ENCODE data around the gene SLC2A11. TPM values are rescaled to one million over a fixed set of nuclear protein-coding genes. Genes with fewer than 3 reads are reported as not detected.

SLC2A11 gene
- total RNA-seq, 1 experiment from 2014 or later = 9.4 TPM

DNA sequence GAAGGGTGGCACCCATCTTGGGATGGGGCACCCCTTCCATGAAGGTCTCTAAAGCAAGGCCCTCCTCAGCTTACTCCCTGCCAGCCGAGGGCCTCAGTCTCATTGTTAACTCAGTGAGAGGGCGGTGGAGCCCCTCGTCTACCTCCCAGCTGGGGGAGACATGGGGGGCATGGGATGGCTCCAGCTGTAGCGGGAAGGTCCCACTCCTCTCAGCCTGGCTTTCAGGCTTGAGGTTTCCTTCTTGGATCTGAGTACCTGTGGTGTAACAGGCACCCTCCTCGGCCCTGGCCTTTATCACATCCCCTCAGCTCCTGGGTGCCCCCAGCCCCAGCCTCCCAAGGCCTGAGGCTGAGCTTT is 38.5 kb downstream of the SLC2A11 start:
- TF ChIP-seq EZH2 (IDR thresholded peaks at IDR 0.05; ENCODE audit: low read length, unreplicated experiment) = no peak
- TF ChIP-seq, protein P1, sequence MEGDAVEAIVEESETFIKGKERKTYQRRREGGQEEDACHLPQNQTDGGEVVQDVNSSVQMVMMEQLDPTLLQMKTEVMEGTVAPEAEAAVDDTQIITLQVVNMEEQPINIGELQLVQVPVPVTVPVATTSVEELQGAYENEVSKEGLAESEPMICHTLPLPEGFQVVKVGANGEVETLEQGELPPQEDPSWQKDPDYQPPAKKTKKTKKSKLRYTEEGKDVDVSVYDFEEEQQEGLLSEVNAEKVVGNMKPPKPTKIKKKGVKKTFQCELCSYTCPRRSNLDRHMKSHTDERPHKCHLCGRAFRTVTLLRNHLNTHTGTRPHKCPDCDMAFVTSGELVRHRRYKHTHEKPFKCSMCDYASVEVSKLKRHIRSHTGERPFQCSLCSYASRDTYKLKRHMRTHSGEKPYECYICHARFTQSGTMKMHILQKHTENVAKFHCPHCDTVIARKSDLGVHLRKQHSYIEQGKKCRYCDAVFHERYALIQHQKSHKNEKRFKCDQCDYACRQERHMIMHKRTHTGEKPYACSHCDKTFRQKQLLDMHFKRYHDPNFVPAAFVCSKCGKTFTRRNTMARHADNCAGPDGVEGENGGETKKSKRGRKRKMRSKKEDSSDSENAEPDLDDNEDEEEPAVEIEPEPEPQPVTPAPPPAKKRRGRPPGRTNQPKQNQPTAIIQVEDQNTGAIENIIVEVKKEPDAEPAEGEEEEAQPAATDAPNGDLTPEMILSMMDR (conservative IDR thresholded peaks at IDR 0.05; ENCODE audit: low read depth, low read length) = no peak
- no peak for TF ChIP-seq EZH2phosphoT487 (IDR thresholded peaks at IDR 0.05; ENCODE audit: borderline replicate concordance, low read length)
- H3K79me2 ChIP-seq (ENCODE audit: low read length) = peaks cover 31% of the 10 kb centered on the region
- H3K4me2 ChIP-seq (ENCODE audit: low read length) = peak overlapping the region; percentile 95
- peaks cover 18% of the 10 kb centered on the region; the same call in 1 of the 2 replicates for H4K20me1 ChIP-seq (ENCODE audit: low read length)
- ChIA-PET CTCF (no interaction called here), POLR2A (ENCODE audit: unreplicated experiment) (no interaction called here)
- H3K9me2 ChIP-seq (replicated peaks; ENCODE audit: low read length) = no peaks in the 10 kb centered on the region
- H3K27me3 ChIP-seq (ENCODE audit: low read length) = no peaks in the 10 kb centered on the region
- H3K4me3 ChIP-seq (ENCODE audit: low read length) = peak overlapping the region; percentile 90
- H3K9ac ChIP-seq (ENCODE audit: low read length) = no peak overlapping the region; the same call in 1 of the 2 replicates
- no TSS peak for BruUV-seq (replicated peaks)
- intact Hi-C loops (cut with micrococcal nuclease) = no loop called here
- no peaks in the 10 kb centered on the region for H3K9me3 ChIP-seq (ENCODE audit: low read length)
- H3F3A ChIP-seq (ENCODE audit: low read length, unreplicated experiment) = no peaks in the 10 kb centered on the region
- peaks cover 17% of the 10 kb centered on the region for H3K4me1 ChIP-seq (ENCODE audit: insufficient read depth, low read length)
- no peak overlapping the region for H2AFZ ChIP-seq (ENCODE audit: low read length)
- peaks cover 20% of the 10 kb centered on the region for H3K36me3 ChIP-seq (ENCODE audit: low read depth, low read length)
- DNase-seq = no peak
- ATAC-seq = no peak
- no peak overlapping the region for H3K27ac ChIP-seq (ENCODE audit: low read length)

DNA sequence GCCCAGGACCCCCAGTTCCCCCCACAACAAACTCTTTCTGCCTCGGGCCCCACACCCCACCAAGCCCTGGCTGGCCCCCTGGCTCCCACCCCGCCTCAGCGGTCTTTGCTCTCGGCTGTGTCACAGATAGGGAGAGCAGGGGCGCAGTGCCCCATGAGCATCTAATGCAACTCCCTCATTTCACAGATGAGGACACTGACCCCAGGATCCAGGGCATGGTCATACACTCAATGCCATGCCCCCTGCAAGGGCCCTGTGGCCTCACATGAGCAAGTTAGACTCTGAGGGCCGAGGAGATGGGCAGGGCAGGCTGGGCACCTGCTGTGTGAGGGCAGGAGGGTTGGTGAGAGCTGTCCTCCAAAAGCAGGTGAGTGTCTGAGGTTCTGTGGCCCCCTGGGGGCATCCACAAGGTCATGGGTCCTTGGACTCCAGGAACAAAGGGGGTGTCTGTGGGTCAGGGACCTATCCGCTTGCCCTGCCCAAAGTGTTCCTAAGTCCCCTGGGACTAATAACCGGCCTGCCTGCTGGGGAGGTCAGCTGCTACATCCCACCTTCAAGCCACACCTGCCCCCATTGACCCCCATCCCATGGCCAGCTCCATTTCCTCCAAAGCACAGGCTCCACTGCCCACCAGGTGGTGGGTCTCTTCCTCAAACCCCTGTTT is 39.0 kb downstream of the SLC2A11 start:
- H3K9me2 ChIP-seq (replicated peaks; ENCODE audit: low read length) = no peaks in the 10 kb centered on the region
- H3K4me1 ChIP-seq (ENCODE audit: insufficient read depth, low read length) = peaks cover 17% of the 10 kb centered on the region
- intact Hi-C loops (cut with micrococcal nuclease) = no loop called here
- ATAC-seq (no peak), DNase-seq (no peak)
- no peak overlapping the region; the same call in 1 of the 2 replicates for H3K4me3 ChIP-seq (ENCODE audit: low read length)
- no peak overlapping the region for H3K27ac ChIP-seq (ENCODE audit: low read length)
- ChIA-PET POLR2A (ENCODE audit: unreplicated experiment) (interaction anchor here (0.5 kb wide), 1 partner anchor 303 kb away, joined by 3 read pairs; no protein-coding TSS in a partner anchor), CTCF (no interaction called here)
- H3F3A ChIP-seq (ENCODE audit: low read length, unreplicated experiment) = no peaks in the 10 kb centered on the region
- TF ChIP-seq EZH2phosphoT487 (IDR thresholded peaks at IDR 0.05; ENCODE audit: borderline replicate concordance, low read length) = no peak
- TF ChIP-seq, protein P1 (conservative IDR thresholded peaks at IDR 0.05; ENCODE audit: low read depth, low read length) = no peak
- TF ChIP-seq EZH2 (IDR thresholded peaks at IDR 0.05; ENCODE audit: low read length, unreplicated experiment) = no peak
- BruUV-seq (replicated peaks) = no TSS peak
- H2AFZ ChIP-seq (ENCODE audit: low read length) = no peak overlapping the region
- H3K9ac ChIP-seq (ENCODE audit: low read length) = no peak overlapping the region
- H3K9me3 ChIP-seq (ENCODE audit: low read length) = no peaks in the 10 kb centered on the region
- no peaks in the 10 kb centered on the region for H3K27me3 ChIP-seq (ENCODE audit: low read length)
- H4K20me1 ChIP-seq (ENCODE audit: low read length) = peaks cover 18% of the 10 kb centered on the region; the same call in 1 of the 2 replicates
- peaks cover 31% of the 10 kb centered on the region for H3K79me2 ChIP-seq (ENCODE audit: low read length)
- H3K4me2 ChIP-seq (ENCODE audit: low read length) = peak overlapping the region; percentile 95; the same call in 1 of the 2 replicates
- peaks cover 20% of the 10 kb centered on the region for H3K36me3 ChIP-seq (ENCODE audit: low read depth, low read length)

DNA sequence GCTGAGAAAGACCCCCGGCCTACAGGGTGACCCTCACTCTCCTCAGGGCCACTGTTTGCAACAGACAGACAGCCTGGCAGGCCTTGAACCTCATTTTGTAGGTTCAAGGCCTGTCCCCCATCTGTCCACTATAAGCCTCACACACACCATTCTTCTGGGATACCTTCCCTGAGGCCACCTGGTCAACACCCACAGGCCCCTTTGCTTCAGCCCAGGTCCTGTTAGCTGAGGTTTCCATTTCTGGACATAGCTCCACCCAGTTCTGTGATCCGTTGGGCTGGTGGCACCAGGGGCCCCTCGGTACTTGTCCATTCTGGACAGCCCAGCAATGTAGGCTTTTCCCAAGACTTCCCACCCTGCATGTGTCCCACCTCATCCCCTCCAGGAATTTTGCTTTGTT is 39.6 kb downstream of the SLC2A11 start:
- CTCF ChIA-PET = no interaction called here
- peaks cover 18% of the 10 kb centered on the region; the same call in 1 of the 2 replicates for H4K20me1 ChIP-seq (ENCODE audit: low read length)
- H3K4me1 ChIP-seq (ENCODE audit: insufficient read depth, low read length) = peaks cover 17% of the 10 kb centered on the region
- TF ChIP-seq, protein P1 (conservative IDR thresholded peaks at IDR 0.05; ENCODE audit: low read depth, low read length) = no peak
- no peak for TF ChIP-seq EZH2phosphoT487 (IDR thresholded peaks at IDR 0.05; ENCODE audit: borderline replicate concordance, low read length)
- no peak for TF ChIP-seq EZH2 (IDR thresholded peaks at IDR 0.05; ENCODE audit: low read length, unreplicated experiment)
- H3K4me2 ChIP-seq (ENCODE audit: low read length) = no peak overlapping the region
- peaks cover 31% of the 10 kb centered on the region for H3K79me2 ChIP-seq (ENCODE audit: low read length)
- H3K9me2 ChIP-seq (replicated peaks; ENCODE audit: low read length) = no peaks in the 10 kb centered on the region
- intact Hi-C loops (cut with micrococcal nuclease) = no loop called here
- no peak overlapping the region for H3K9ac ChIP-seq (ENCODE audit: low read length)
- no peak for DNase-seq
- no peak overlapping the region for H2AFZ ChIP-seq (ENCODE audit: low read length)
- no peak for ATAC-seq
- no TSS peak for BruUV-seq (replicated peaks)
- POLR2A ChIA-PET (ENCODE audit: unreplicated experiment) = interaction anchor here (0.5 kb wide), 1 partner anchor 302 kb away, joined by 3 read pairs; no protein-coding TSS in a partner anchor
- H3K27ac ChIP-seq (ENCODE audit: low read length) = no peak overlapping the region
- H3K9me3 ChIP-seq (ENCODE audit: low read length) = no peaks in the 10 kb centered on the region
- H3F3A ChIP-seq (ENCODE audit: low read length, unreplicated experiment) = no peaks in the 10 kb centered on the region
- no peak overlapping the region for H3K4me3 ChIP-seq (ENCODE audit: low read length)
- H3K27me3 ChIP-seq (ENCODE audit: low read length) = no peaks in the 10 kb centered on the region
- peaks cover 20% of the 10 kb centered on the region for H3K36me3 ChIP-seq (ENCODE audit: low read depth, low read length)
